Activated naive CD4-positive, alpha-beta T cell treated with anti-CD3 and anti-CD28 coated beads, Interleukin-2, amount 50 U/mL, for 24 hours (primary cell): ENCODE results near the gene STARD13.

ENCODE experiments used
- H3K27ac Mint-ChIP-seq: one replicate; pipeline ENCODE4 v1.8.0; 2021; ENCODE audit warnings: mild to moderate bottlenecking, mixed read lengths
- H3K27me3 Mint-ChIP-seq: one replicate; pipeline ENCODE4 v1.8.0; 2021; ENCODE audit warnings: mixed read lengths
- H3K36me3 Mint-ChIP-seq: one replicate; pipeline ENCODE4 v1.8.0; 2021; ENCODE audit warnings: mixed read lengths
- H3K4me1 Mint-ChIP-seq: one replicate; pipeline ENCODE4 v1.8.0; 2021; ENCODE audit warnings: mixed read lengths
- H3K4me3 Mint-ChIP-seq: one replicate; pipeline ENCODE4 v1.8.0; 2021; ENCODE audit warnings: mild to moderate bottlenecking, mixed read lengths
- H3K9me3 Mint-ChIP-seq: one replicate; pipeline ENCODE4 v1.8.0; 2021; ENCODE audit warnings: mixed read lengths

Gene STARD13

DNA sequence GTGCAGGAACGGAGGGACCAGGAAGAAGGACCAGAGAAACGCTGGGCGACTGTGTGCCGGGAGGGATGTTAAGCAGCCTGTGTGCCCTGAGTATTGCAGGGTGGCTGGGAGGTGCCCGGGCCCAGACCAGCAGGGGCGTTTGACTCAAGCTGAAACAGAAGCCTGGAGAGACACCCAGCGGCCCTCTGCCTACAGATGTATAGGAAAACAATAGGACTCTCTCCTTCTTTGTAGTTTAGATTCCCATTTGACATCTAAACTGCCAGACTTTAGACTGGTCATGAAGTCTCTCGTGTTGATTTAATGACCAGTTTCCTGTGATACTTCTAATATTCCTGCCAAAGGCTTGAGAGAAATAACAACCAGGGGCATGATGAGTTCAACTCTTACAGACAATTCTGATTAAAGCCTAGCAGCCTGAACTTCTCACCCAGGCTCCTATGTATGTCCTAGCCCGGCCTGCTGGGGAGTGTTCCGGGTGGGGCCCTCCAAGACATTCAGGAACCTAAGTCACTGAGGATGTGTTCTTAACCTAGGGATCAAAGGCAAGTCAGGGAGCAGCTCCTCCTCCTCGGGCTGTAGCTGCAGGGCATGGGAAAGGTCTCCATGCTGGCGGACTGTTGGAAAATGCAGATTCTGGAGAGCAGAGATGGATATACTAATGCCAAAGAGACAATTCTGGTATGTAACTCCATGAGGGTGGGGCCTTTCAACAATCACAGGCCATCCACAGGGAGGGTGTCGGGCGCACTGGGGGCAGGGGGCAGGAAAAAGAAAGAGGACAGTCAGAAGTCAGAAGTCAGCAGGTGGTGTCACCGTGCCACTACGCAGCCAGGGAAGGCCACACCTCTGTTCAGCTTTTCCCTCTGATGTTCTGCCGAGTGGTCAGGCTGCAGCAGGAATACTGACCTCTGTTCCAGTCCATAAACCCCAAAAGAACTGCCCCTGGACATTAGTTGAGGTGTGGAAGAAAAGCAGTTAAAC, 131.8 kb downstream of the STARD13 start:
- Mint-ChIP-seq H3K4me1 (no peaks in the 10 kb centered on the region), H3K9me3 (no peaks in the 10 kb centered on the region)

DNA sequence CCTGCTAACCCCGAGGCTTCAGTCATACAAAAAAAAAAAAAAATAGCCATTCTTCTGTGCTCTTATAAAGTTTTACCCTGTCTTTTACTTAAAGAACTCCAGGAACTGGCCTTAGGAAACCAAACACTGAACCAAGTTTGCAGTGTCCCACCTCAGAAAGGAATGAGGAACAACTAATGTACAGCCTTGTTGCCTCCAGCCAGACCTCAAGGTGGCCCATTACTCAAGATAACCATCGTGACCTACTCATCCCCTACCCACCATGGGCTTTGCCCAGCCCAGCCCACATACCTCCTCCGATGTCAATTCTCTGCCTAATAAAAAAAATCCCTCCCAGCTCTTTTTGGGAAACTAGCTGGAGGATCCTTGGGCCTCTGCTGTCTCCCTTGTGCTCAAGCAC, 133.2 kb downstream of the STARD13 start:
- Mint-ChIP-seq H3K4me1 (no peaks in the 10 kb centered on the region), H3K9me3 (no peaks in the 10 kb centered on the region), H3K4me3 (no peak overlapping the region), H3K36me3 (no peaks in the 10 kb centered on the region), H3K27me3 (peaks cover 12% of the 10 kb centered on the region), H3K27ac (no peak overlapping the region)

More for the DNA sequence above, 131.8 kb downstream of the STARD13 start:
- peaks cover 9% of the 10 kb centered on the region for H3K27me3 Mint-ChIP-seq
- H3K36me3 Mint-ChIP-seq, result no peaks in the 10 kb centered on the region
- no peak overlapping the region for H3K4me3 Mint-ChIP-seq
- H3K27ac Mint-ChIP-seq, result no peak overlapping the region

GRCh38 chr13:33150662-33151061, 134.9 kb downstream of the STARD13 start:
- Mint-ChIP-seq H3K27ac (no peak overlapping the region), H3K4me1 (no peaks in the 10 kb centered on the region), H3K27me3 (peaks cover 12% of the 10 kb centered on the region), H3K36me3 (no peaks in the 10 kb centered on the region), H3K9me3 (no peaks in the 10 kb centered on the region), H3K4me3 (no peak overlapping the region)

- peaks cover 12% of the 10 kb centered on the region for H3K27me3 Mint-ChIP-seq
- no peaks in the 10 kb centered on the region for H3K9me3 Mint-ChIP-seq
- H3K27ac Mint-ChIP-seq, result no peak overlapping the region
- no peak overlapping the region for H3K4me3 Mint-ChIP-seq
- H3K36me3 Mint-ChIP-seq, result no peaks in the 10 kb centered on the region
- no peaks in the 10 kb centered on the region for H3K4me1 Mint-ChIP-seq
These were observed 135.4 kb downstream of the STARD13 start for GRCh38 chr13:33150126-33150525.

GRCh38 chr13:33147832-33148231, 137.7 kb downstream of the STARD13 start:
- H3K9me3 Mint-ChIP-seq, result peaks cover 6% of the 10 kb centered on the region
- no peak overlapping the region for H3K27ac Mint-ChIP-seq

GRCh38 chr13:33146843-33147611, 138.5 kb downstream of the STARD13 start:
- Mint-ChIP-seq H3K27me3 (peaks cover 20% of the 10 kb centered on the region), H3K27ac (no peak overlapping the region), H3K9me3 (peaks cover 6% of the 10 kb centered on the region), H3K4me1 (no peaks in the 10 kb centered on the region), H3K36me3 (no peaks in the 10 kb centered on the region), H3K4me3 (no peak overlapping the region)

More at GRCh38 chr13:33147832-33148231, 137.7 kb downstream of the STARD13 start:
- H3K4me3 Mint-ChIP-seq, result no peak overlapping the region
- H3K27me3 Mint-ChIP-seq, result peaks cover 16% of the 10 kb centered on the region
- no peaks in the 10 kb centered on the region for H3K36me3 Mint-ChIP-seq
- no peaks in the 10 kb centered on the region for H3K4me1 Mint-ChIP-seq

DNA sequence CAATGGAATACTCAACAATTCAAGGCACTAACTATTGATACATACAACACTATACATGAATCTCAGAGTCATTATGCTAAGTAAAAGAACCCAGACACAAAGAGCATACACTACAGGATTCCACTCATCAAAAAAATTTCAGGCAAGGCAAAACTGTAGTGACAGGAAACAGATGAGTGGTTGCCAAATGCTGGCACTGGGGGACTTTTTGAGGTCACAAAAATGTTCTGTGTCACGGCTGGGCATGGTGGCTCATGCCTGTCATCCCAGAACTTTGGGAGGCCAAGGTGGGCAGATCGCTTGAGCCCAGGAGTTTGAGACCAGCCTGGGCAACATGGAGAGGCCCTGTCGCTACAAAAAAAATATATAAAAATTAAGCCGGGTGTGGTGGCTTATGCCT, 139.9 kb downstream of the STARD13 start:
- no peaks in the 10 kb centered on the region for H3K36me3 Mint-ChIP-seq
- peaks cover 6% of the 10 kb centered on the region for H3K9me3 Mint-ChIP-seq
- H3K27ac Mint-ChIP-seq, result no peak overlapping the region
- no peaks in the 10 kb centered on the region for H3K4me1 Mint-ChIP-seq
- H3K27me3 Mint-ChIP-seq, result peaks cover 14% of the 10 kb centered on the region
- H3K4me3 Mint-ChIP-seq, result no peak overlapping the region

GRCh38 chr13:33144358-33144784, 141.2 kb downstream of the STARD13 start:
- no peaks in the 10 kb centered on the region for H3K36me3 Mint-ChIP-seq
- H3K4me3 Mint-ChIP-seq, result no peak overlapping the region
- H3K27me3 Mint-ChIP-seq, result peaks cover 14% of the 10 kb centered on the region
- H3K27ac Mint-ChIP-seq, result no peak overlapping the region
- H3K9me3 Mint-ChIP-seq, result peaks cover 6% of the 10 kb centered on the region
- no peaks in the 10 kb centered on the region for H3K4me1 Mint-ChIP-seq

- peaks cover 6% of the 10 kb centered on the region for H3K9me3 Mint-ChIP-seq
- no peaks in the 10 kb centered on the region for H3K4me1 Mint-ChIP-seq
- H3K27me3 Mint-ChIP-seq, result peaks cover 7% of the 10 kb centered on the region
- H3K36me3 Mint-ChIP-seq, result no peaks in the 10 kb centered on the region
- no peak overlapping the region for H3K27ac Mint-ChIP-seq
- H3K4me3 Mint-ChIP-seq, result no peak overlapping the region
These were observed 145.6 kb downstream of the STARD13 start for GRCh38 chr13:33139780-33140535.

DNA sequence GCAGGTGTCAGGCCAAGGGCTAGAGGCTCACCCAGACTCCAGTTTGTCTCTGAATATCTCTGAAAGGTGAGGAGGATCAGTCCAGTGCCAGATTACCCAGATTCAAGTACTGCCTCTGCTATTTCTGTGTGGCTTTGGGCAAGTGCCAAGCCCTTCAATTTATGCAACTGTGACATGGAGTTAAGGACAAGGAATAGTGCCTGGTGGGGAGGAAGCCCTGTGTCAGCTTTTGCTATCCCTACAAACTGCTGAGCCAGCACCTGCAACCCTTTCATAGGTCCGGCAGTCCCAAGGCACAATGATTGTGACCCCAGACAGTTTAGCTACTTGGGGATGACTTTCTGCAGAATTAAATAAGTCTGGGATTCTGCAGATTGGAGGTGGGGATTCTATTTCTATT, 146.4 kb downstream of the STARD13 start:
- Mint-ChIP-seq H3K36me3 (no peaks in the 10 kb centered on the region), H3K27ac (no peak overlapping the region), H3K4me1 (no peaks in the 10 kb centered on the region), H3K9me3 (peaks cover 3% of the 10 kb centered on the region), H3K27me3 (peaks cover 6% of the 10 kb centered on the region), H3K4me3 (no peak overlapping the region)

GRCh38 chr13:33138441-33138840, 147.1 kb downstream of the STARD13 start:
- H3K27ac Mint-ChIP-seq, result no peak overlapping the region
- H3K4me1 Mint-ChIP-seq, result no peaks in the 10 kb centered on the region
- peaks cover 4% of the 10 kb centered on the region for H3K27me3 Mint-ChIP-seq
- no peaks in the 10 kb centered on the region for H3K36me3 Mint-ChIP-seq
- no peaks in the 10 kb centered on the region for H3K9me3 Mint-ChIP-seq
- H3K4me3 Mint-ChIP-seq, result no peak overlapping the region

- no peaks in the 10 kb centered on the region for H3K9me3 Mint-ChIP-seq
- H3K36me3 Mint-ChIP-seq, result no peaks in the 10 kb centered on the region
- H3K4me3 Mint-ChIP-seq, result no peak overlapping the region
- H3K4me1 Mint-ChIP-seq, result no peaks in the 10 kb centered on the region
- peaks cover 4% of the 10 kb centered on the region for H3K27me3 Mint-ChIP-seq
- no peak overlapping the region for H3K27ac Mint-ChIP-seq
These were observed 147.8 kb downstream of the STARD13 start for GRCh38 chr13:33137721-33138120.

DNA sequence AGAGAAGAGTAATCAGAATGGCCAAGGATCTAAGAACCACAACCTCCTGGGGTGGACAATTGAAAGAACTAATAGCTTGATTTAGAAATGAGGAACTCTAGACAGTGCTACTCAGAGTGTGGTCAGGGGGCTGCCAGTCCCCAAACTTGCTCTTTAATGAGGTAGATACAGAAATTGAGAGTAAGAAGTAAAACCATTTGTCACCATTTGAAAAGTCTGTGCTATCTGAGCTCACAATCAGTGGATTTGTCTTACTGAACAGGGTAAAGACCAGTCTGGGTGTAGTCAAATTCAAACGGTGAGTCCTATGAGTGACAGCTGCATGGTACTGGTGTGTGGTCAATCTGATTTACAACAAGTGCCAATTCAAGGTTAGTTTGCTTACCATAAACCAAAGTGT, 150.5 kb downstream of the STARD13 start:
- no peaks in the 10 kb centered on the region for H3K36me3 Mint-ChIP-seq
- H3K27me3 Mint-ChIP-seq, result no peaks in the 10 kb centered on the region
- H3K4me3 Mint-ChIP-seq, result no peak overlapping the region
- no peak overlapping the region for H3K27ac Mint-ChIP-seq
- no peaks in the 10 kb centered on the region for H3K9me3 Mint-ChIP-seq
- no peaks in the 10 kb centered on the region for H3K4me1 Mint-ChIP-seq

DNA sequence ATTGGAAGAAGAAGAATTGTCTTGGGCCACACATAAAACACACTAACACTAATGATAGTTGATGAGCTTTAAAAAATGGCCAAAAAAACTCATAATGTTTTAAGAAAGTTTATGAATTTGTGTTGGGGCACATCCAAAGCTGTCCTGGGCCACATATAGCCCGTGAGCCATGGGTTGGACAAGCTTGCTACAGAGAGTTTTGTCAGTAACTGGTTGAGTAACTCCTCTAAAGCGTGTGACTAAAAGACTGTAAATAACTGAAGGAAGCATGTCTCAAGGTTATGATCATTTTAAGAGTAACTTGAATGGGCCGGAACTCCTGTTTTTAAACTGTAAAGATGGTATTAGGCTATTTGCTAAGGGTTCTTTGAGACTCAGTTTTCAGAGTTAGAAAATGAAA, 151.3 kb downstream of the STARD13 start:
- Mint-ChIP-seq H3K27ac (no peak overlapping the region), H3K9me3 (no peaks in the 10 kb centered on the region), H3K36me3 (no peaks in the 10 kb centered on the region), H3K4me1 (no peaks in the 10 kb centered on the region), H3K4me3 (no peak overlapping the region), H3K27me3 (no peaks in the 10 kb centered on the region)

DNA sequence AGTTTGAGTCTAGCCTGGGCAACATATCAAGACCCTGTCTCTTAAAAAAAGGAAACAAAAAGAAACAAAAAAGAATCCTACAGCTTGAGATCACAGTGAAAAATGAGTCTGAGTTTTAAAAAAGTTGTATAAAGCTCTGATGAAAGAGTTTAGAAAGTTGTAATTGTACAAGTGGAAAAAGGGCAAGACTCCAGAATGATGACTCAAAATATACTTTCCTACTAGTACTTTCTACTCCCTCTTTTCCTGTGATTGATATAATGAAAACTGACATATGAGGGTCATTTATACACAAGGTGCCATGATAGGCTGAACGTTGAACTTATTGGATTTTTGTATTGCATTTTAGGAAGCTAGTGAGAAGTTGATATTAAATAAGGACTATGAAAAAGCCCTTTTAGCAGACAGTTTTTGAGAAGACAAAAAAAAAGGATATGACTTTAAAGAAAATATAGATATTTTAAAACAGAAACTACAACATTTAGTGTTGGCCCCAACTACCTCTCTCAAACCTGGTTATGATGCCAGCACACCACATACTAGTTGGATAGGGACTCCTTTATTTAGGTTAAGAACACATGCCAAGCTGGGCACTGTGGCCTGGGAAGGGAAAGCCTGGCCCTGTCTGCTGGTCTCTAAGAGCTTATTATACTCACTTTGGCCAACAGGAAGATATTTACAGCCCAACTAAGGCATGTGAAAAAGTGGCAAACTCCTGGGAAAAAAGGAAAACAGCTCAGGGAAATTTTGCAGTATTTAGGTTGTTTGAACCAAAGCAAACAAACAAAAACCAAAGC, 152.7 kb downstream of the STARD13 start:
- H3K27me3 Mint-ChIP-seq, result no peaks in the 10 kb centered on the region
- no peak overlapping the region for H3K27ac Mint-ChIP-seq
- H3K9me3 Mint-ChIP-seq, result no peaks in the 10 kb centered on the region
- H3K4me1 Mint-ChIP-seq, result no peaks in the 10 kb centered on the region
- H3K36me3 Mint-ChIP-seq, result no peaks in the 10 kb centered on the region
- H3K4me3 Mint-ChIP-seq, result no peak overlapping the region
